ENCODE results near the gene ADGRV1.

DNA sequence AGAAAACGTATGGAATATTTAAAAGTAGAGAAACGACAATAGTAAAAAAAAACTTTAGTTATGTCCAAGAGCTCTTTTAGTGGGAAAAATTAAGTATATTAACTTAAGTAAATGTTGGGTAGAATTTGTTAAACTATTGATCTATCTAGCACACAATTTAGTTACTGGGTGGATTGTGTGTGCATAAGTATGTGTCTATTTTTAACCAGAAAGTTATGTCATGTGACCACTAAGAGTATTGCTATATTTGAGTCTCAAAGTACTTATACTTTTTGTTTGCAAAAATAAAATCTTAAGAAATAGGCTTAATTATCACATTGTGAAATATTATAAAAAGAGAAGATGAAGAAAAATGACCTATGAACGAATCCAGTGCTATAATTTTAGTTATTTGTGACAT, 56.8 kb downstream of the ADGRV1 start:
- TF ChIP-seq, protein P1, sequence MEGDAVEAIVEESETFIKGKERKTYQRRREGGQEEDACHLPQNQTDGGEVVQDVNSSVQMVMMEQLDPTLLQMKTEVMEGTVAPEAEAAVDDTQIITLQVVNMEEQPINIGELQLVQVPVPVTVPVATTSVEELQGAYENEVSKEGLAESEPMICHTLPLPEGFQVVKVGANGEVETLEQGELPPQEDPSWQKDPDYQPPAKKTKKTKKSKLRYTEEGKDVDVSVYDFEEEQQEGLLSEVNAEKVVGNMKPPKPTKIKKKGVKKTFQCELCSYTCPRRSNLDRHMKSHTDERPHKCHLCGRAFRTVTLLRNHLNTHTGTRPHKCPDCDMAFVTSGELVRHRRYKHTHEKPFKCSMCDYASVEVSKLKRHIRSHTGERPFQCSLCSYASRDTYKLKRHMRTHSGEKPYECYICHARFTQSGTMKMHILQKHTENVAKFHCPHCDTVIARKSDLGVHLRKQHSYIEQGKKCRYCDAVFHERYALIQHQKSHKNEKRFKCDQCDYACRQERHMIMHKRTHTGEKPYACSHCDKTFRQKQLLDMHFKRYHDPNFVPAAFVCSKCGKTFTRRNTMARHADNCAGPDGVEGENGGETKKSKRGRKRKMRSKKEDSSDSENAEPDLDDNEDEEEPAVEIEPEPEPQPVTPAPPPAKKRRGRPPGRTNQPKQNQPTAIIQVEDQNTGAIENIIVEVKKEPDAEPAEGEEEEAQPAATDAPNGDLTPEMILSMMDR (IDR thresholded peaks at IDR 0.05) = no peak
- TF ChIP-seq POLR2A (IDR thresholded peaks at IDR 0.05) = no peak

All from Peyer's patch (tissue), 4 donors.